PC-3 (cell line): ENCODE results near the gene TEX11. TPM values are rescaled to one million over a fixed set of nuclear protein-coding genes. Genes with fewer than 3 reads are reported as not detected.

ENCODE experiments used
- ATAC-seq: fragments of 200-7000 bp; cut with Tn5 transposase; 2 replicates; pipeline ENCODE4 v1.9.1; 2020; ENCODE audit warnings: mild to moderate bottlenecking, moderate library complexity
- BruUV-seq: library from RNA; stranded (reverse); fragments of 400-500 nt; replicated peaks from 2 replicates; lab custom pipeline; 2021; lab: Mats Ljungman, UMichigan
- CTCF ChIA-PET: fragments of 300-600 bp; sonication (Branson Sonifier 250); formaldehyde crosslinking; loops from one replicate; lab custom pipeline; 2022; ENCODE audit warnings: antibody characterized with exemption; lab: Charles Lee
- POLR2A ChIA-PET: fragments of 300-600 bp; sonication (Branson Sonifier 250); formaldehyde crosslinking; loops from one replicate; lab custom pipeline; 2022; ENCODE audit warnings: antibody characterized with exemption; ENCODE audit not compliant: unreplicated experiment; lab: Charles Lee
- DNase-seq: peaks from one replicate; pipeline ENCODE4 v3.0.0-alpha.2; 2015
- H2AFZ ChIP-seq: fragments of 300-600 bp; sonication (generic); 2 replicates; pipeline ENCODE4 v1.6.0; 2016; ENCODE audit warnings: antibody characterized with exemption, low read length
- H3F3A ChIP-seq: fragments of 300-600 bp; sonication (generic); one replicate; pipeline ENCODE4 v1.6.0; 2017; ENCODE audit warnings: antibody characterized with exemption, low read length, control low read depth, mild to moderate bottlenecking; ENCODE audit not compliant: unreplicated experiment
- H3K27ac ChIP-seq: fragments of 300-600 bp; sonication (generic); 2 replicates; pipeline ENCODE4 v1.5.1; 2016; ENCODE audit warnings: mild to moderate bottlenecking, low read length
- H3K27me3 ChIP-seq: fragments of 300-600 bp; sonication (generic); 2 replicates; pipeline ENCODE4 v1.6.1; 2016; ENCODE audit warnings: low read length, mixed read lengths
- H3K36me3 ChIP-seq: fragments of 300-600 bp; sonication (generic); 2 replicates; pipeline ENCODE4 v1.6.1; 2016; ENCODE audit warnings: low read depth, mixed run types, low read length, mixed read lengths
- H3K4me1 ChIP-seq: fragments of 300-600 bp; sonication (generic); 2 replicates; pipeline ENCODE4 v1.5.1; 2016; ENCODE audit warnings: low read length; ENCODE audit not compliant: insufficient read depth
- H3K4me2 ChIP-seq: fragments of 300-600 bp; sonication (generic); 2 replicates; pipeline ENCODE4 v1.6.0; 2016; ENCODE audit warnings: low read length
- H3K4me3 ChIP-seq: fragments of 300-600 bp; sonication (generic); 2 replicates; pipeline ENCODE4 v1.5.1; 2016; ENCODE audit warnings: mild to moderate bottlenecking, low read length, mixed read lengths
- H3K79me2 ChIP-seq: fragments of 300-600 bp; sonication (generic); 2 replicates; pipeline ENCODE4 v1.6.1; 2017; ENCODE audit warnings: low read length, mixed read lengths
- H3K9ac ChIP-seq: fragments of 300-600 bp; sonication (generic); 2 replicates; pipeline ENCODE4 v1.6.0; 2016; ENCODE audit warnings: mild to moderate bottlenecking, low read length
- H3K9me2 ChIP-seq: fragments of 300-600 bp; sonication (generic); replicated peaks from 2 replicates; pipeline ENCODE4 v1.6.1; 2016; ENCODE audit warnings: mixed run types, low read length, mixed read lengths
- H3K9me3 ChIP-seq: fragments of 300-600 bp; sonication (generic); 2 replicates; pipeline ENCODE4 v1.6.1; 2016; ENCODE audit warnings: low read length, mixed read lengths
- H4K20me1 ChIP-seq: fragments of 300-600 bp; sonication (generic); 2 replicates; pipeline ENCODE4 v1.6.1; 2016; ENCODE audit warnings: low read length, mixed read lengths
- EZH2 ChIP-seq: fragments of 300-600 bp; sonication (generic); IDR thresholded peaks from one replicate; pipeline ENCODE4 v1.6.1; 2017; ENCODE audit warnings: antibody characterized with exemption, mild to moderate bottlenecking, low read length; ENCODE audit not compliant: unreplicated experiment
- EZH2phosphoT487 ChIP-seq: fragments of 300-600 bp; sonication (generic); IDR thresholded peaks from 2 replicates; pipeline ENCODE4 v1.6.1; 2018; ENCODE audit warnings: mild to moderate bottlenecking, antibody characterized with exemption, low read length, borderline replicate concordance
- intact Hi-C: fragments of 100-400 bp; cut with micrococcal nuclease; formaldehyde crosslinking; loops from 2 replicates; pipeline ENCODE4 v1.9.0; 2023
- total RNA-seq: library from RNA; depleted of rRNA; stranded (reverse); fragments of >200 nt; gene quantifications from 2 replicates; pipeline ENCODE4 v1.2.3, GENCODE V29; 2014
- TF ChIP-seq, protein P1 (sequence below): fragments of 300-600 bp; sonication (generic); conservative IDR thresholded peaks from 2 replicates; pipeline ENCODE4 v1.5.1; 2017; ENCODE audit warnings: antibody characterized with exemption, low read depth, mild to moderate bottlenecking, low read length

Gene TEX11
- total RNA-seq, 1 experiment from 2014 or later = not detected

DNA sequence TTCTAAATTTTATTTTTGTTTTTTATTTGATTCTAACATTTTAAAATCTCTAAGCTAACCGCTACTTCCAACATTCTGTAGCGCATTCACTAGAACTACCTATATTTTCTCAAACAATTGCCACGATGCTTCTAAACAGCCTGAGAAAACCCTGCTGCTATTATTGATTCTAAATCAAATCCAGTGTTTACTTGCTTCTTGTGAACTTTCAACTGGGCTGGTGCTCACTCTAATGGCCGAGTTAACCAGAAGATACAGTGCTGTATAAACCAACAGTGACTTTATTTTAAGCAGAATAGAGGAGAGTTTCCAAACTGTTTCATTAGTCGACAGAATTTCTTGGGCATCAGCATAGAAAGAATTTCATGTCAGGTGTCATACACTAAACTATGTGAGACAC, 353.6 kb downstream of the TEX11 start:
- Histone ChIP-seq H3K9me3 (no peaks in the 10 kb centered on the region), H3F3A (no peaks in the 10 kb centered on the region), H3K4me2 (no peak overlapping the region), H3K4me1 (no peaks in the 10 kb centered on the region; the same call in 1 of the 2 replicates), H3K9me2 (no peaks in the 10 kb centered on the region), H4K20me1 (no peaks in the 10 kb centered on the region), H3K36me3 (no peaks in the 10 kb centered on the region), H3K79me2 (no peaks in the 10 kb centered on the region), H3K27me3 (no peaks in the 10 kb centered on the region), H2AFZ (no peak overlapping the region), H3K27ac (no peak overlapping the region), H3K9ac (no peak overlapping the region), H3K4me3 (no peak overlapping the region)
- TF ChIP-seq EZH2 (no peak), EZH2phosphoT487 (no peak)
- TF ChIP-seq, protein P1, sequence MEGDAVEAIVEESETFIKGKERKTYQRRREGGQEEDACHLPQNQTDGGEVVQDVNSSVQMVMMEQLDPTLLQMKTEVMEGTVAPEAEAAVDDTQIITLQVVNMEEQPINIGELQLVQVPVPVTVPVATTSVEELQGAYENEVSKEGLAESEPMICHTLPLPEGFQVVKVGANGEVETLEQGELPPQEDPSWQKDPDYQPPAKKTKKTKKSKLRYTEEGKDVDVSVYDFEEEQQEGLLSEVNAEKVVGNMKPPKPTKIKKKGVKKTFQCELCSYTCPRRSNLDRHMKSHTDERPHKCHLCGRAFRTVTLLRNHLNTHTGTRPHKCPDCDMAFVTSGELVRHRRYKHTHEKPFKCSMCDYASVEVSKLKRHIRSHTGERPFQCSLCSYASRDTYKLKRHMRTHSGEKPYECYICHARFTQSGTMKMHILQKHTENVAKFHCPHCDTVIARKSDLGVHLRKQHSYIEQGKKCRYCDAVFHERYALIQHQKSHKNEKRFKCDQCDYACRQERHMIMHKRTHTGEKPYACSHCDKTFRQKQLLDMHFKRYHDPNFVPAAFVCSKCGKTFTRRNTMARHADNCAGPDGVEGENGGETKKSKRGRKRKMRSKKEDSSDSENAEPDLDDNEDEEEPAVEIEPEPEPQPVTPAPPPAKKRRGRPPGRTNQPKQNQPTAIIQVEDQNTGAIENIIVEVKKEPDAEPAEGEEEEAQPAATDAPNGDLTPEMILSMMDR = no peak
- no peak for DNase-seq
- no peak for ATAC-seq
- BruUV-seq = no TSS peak
- CTCF ChIA-PET = no interaction called here
- POLR2A ChIA-PET = no interaction called here
- intact Hi-C loops = loop anchor here (1.0 to 10.0 kb wide), 5 partner anchors 78 to 220 kb away; partner anchors contain the start of gene GDPD2

DNA sequence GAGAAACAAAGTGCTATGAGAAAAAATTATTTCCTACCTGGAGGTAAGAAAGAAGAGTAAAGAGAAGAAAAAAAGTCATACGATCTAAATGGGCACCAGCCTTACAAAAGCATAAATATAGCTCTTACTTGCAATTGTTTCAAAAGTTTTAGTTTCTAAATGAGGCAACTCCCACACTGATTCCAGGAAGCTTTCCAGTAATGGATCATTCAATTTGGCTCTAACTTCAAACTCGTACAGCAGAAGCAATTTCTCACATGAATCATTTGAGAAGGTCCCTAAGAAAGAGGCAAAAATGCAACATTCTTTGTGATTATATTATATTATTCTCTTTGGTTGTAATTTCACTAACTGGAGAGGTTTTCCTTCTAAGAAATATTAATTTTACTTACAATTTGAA, 354.0 kb downstream of the TEX11 start:
- intact Hi-C loops = loop anchor here (1.0 to 10.0 kb wide), 5 partner anchors 77 to 220 kb away; partner anchors contain the start of gene GDPD2
- Histone ChIP-seq H3K27me3 (no peaks in the 10 kb centered on the region), H2AFZ (no peak overlapping the region), H3K4me3 (no peak overlapping the region), H3K27ac (no peak overlapping the region), H3K4me1 (no peaks in the 10 kb centered on the region; the same call in 1 of the 2 replicates), H3K4me2 (no peak overlapping the region), H3K9me3 (no peaks in the 10 kb centered on the region), H3F3A (no peaks in the 10 kb centered on the region), H3K79me2 (no peaks in the 10 kb centered on the region), H3K9ac (no peak overlapping the region), H3K9me2 (no peaks in the 10 kb centered on the region), H3K36me3 (no peaks in the 10 kb centered on the region), H4K20me1 (no peaks in the 10 kb centered on the region)
- CTCF ChIA-PET = interaction anchor here (1.0 to 1.3 kb wide), 5 partner anchors 76 to 131 kb away, joined by 3 to 7 read pairs (median 6); partner anchors contain the start of gene GDPD2
- ATAC-seq = no peak
- DNase-seq = no peak
- TF ChIP-seq EZH2phosphoT487 (no peak), EZH2 (no peak)
- TF ChIP-seq, protein P1 = no peak
- no TSS peak for BruUV-seq
- POLR2A ChIA-PET = interaction anchor here (1.2 kb wide), 1 partner anchor 76 kb away, joined by 7 read pairs; no protein-coding TSS in a partner anchor

DNA sequence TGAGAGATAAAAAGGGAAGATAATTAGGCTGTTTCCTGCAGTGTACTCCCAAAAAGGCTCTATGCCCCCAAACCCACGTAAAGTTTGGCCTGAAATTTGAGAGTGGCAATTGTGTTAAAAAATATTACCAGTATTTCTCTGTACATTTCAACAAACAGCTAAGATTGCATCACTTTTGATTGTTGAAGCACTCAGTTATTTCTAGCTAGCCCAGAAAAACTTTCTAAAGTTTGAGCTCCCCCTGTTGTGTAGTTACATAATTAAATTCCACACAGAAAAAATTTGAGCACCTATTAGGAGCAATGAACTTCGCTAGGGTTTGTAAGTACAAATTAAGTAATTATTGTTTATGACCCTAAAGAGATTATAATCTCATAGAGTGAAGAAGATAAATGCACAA, 354.4 kb downstream of the TEX11 start:
- Histone ChIP-seq H3K9me3 (no peaks in the 10 kb centered on the region), H3K36me3 (no peaks in the 10 kb centered on the region), H3K9me2 (no peaks in the 10 kb centered on the region), H3K79me2 (no peaks in the 10 kb centered on the region), H3K4me1 (no peaks in the 10 kb centered on the region; the same call in 1 of the 2 replicates), H3K27ac (no peak overlapping the region), H3K4me2 (no peak overlapping the region), H3K9ac (no peak overlapping the region), H4K20me1 (no peaks in the 10 kb centered on the region), H3K4me3 (no peak overlapping the region), H3K27me3 (no peaks in the 10 kb centered on the region), H3F3A (no peaks in the 10 kb centered on the region), H2AFZ (no peak overlapping the region)
- ATAC-seq = peak; percentile 63
- intact Hi-C loops = loop anchor here (1.0 to 10.0 kb wide), 5 partner anchors 77 to 219 kb away; partner anchors contain the start of gene GDPD2
- ChIA-PET CTCF (interaction anchor here (0.5 to 1.3 kb wide), 7 partner anchors 74 to 131 kb away, joined by 3 to 7 read pairs (median 6); partner anchors contain the start of gene GDPD2), POLR2A (interaction anchor here (0.6 to 1.2 kb wide), 2 partner anchors 75 to 230 kb away, joined by 5 to 7 read pairs; no protein-coding TSS in a partner anchor)
- DNase-seq = peak; percentile 59
- TF ChIP-seq, protein P1 = peak; percentile 59
- TF ChIP-seq EZH2 = no peak
- no TSS peak for BruUV-seq
